ENCODE data around the gene KDSR. TPM values are rescaled to one million over a fixed set of nuclear protein-coding genes. Genes with fewer than 3 reads are reported as not detected.

The KDSR gene
- total RNA-seq, 1 donor from 2014 or later: 77.5 TPM

DNA sequence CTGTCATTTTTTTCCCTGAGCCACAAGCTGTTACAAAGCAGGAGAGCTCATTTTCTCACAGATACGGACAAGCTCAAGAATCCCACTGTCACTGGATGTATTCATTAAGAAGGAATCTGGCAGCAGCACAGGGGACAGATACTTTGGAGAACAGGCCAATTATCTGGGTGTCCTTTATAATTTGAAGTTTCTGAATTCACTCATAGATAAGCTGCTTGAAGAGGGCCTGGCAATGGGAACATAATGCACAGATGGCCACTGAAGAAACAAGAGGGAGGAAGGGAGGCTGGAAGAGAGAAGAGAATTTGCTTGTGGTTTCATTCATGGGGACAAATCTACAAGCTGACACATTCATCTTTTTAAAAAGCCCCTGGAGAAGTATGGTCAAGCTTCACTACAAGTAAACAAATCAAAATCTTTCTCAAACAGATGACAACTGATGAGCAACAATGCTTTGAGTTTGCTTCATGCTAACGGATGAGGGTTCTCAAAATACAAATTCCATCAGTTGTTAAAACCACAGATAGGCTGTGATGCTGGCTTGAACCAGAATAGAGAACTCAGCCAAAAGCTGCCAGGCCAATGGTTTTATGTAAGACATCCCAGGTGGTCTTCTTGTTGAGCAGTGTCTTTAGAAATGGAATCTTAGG, 59.3 kb downstream of the KDSR start:
- H3K27me3 ChIP-seq: no peaks in the 10 kb centered on the region
- TF ChIP-seq, protein P1, sequence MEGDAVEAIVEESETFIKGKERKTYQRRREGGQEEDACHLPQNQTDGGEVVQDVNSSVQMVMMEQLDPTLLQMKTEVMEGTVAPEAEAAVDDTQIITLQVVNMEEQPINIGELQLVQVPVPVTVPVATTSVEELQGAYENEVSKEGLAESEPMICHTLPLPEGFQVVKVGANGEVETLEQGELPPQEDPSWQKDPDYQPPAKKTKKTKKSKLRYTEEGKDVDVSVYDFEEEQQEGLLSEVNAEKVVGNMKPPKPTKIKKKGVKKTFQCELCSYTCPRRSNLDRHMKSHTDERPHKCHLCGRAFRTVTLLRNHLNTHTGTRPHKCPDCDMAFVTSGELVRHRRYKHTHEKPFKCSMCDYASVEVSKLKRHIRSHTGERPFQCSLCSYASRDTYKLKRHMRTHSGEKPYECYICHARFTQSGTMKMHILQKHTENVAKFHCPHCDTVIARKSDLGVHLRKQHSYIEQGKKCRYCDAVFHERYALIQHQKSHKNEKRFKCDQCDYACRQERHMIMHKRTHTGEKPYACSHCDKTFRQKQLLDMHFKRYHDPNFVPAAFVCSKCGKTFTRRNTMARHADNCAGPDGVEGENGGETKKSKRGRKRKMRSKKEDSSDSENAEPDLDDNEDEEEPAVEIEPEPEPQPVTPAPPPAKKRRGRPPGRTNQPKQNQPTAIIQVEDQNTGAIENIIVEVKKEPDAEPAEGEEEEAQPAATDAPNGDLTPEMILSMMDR (IDR thresholded peaks at IDR 0.05): no peak
- no peaks in the 10 kb centered on the region for H3K36me3 ChIP-seq
- H3K27ac ChIP-seq: no peak overlapping the region
- peaks cover 22% of the 10 kb centered on the region for H3K4me1 ChIP-seq
- no peak for ATAC-seq
- no peak for DNase-seq
- no peaks in the 10 kb centered on the region for H3K9me3 ChIP-seq
- intact Hi-C loops (cut with DNase I): no loop called here
- H3K4me3 ChIP-seq: no peak overlapping the region

DNA sequence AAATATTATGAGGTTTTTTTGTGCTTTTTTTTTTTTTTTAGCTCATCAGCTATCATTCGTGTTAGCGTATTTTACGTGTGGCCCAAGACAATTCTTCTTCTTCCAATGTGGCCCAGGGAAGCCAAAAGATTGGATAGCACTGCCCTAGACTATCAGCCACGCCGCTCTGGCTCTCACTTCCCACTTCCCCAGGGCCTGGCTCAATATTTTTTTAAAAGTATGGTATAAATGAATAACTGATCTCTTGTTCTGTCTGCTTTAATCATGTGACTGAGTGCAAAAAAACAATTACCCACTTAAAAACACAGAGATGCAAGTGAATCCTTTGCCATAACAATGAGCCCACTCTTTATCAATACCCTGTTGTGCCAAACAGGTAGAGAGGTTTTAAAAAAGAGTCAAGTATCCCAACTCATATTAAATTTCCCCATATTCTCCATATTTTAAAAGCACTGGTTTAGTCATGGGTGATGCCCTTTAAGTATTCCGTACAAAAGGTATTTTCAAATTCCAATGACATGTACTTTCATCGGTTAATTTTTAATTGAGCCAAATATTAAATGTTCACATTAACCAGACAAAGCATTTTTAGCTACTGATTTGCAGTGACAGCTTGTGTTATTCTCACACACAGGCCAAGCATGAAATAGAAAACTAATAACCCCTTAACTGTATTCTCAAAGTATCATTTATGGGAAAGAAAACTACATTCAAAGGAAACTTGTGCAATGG, 60.0 kb downstream of the KDSR start:
- intact Hi-C loops (cut with DNase I): no loop called here
- H3K4me3 ChIP-seq: no peak overlapping the region
- no peak overlapping the region for H3K27ac ChIP-seq
- H3K36me3 ChIP-seq: no peaks in the 10 kb centered on the region
- TF ChIP-seq, protein P1 (IDR thresholded peaks at IDR 0.05): no peak
- DNase-seq (no peak), ATAC-seq (no peak)
- no peaks in the 10 kb centered on the region for H3K9me3 ChIP-seq
- H3K27me3 ChIP-seq: no peaks in the 10 kb centered on the region
- peaks cover 29% of the 10 kb centered on the region for H3K4me1 ChIP-seq

DNA sequence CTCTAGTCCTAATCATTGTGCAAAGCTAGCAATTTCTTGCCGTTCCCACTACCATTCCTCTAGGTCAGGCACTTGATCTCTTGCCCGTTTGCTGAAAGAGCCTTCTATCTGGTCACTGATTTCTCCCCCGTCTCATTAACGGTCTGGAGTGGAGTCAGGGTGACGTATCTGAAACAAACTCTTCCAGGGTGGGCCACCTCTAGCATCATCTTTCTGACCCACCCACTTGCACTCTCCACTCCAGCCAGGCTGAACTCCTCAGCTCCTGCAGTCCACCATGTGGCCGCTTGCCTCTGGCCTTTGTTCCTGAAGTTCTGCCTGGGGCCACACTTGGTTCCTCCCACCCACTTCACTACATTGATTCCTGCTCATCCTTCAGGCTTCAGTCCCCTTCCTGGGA, 60.8 kb downstream of the KDSR start:
- intact Hi-C loops (cut with DNase I): no loop called here
- no peaks in the 10 kb centered on the region for H3K27me3 ChIP-seq
- no peak for ATAC-seq
- TF ChIP-seq, protein P1 (IDR thresholded peaks at IDR 0.05): no peak
- DNase-seq: no peak
- H3K4me1 ChIP-seq: peaks cover 34% of the 10 kb centered on the region
- H3K9me3 ChIP-seq: no peaks in the 10 kb centered on the region
- no peak overlapping the region for H3K4me3 ChIP-seq
- H3K27ac ChIP-seq: no peak overlapping the region
- no peaks in the 10 kb centered on the region for H3K36me3 ChIP-seq

DNA sequence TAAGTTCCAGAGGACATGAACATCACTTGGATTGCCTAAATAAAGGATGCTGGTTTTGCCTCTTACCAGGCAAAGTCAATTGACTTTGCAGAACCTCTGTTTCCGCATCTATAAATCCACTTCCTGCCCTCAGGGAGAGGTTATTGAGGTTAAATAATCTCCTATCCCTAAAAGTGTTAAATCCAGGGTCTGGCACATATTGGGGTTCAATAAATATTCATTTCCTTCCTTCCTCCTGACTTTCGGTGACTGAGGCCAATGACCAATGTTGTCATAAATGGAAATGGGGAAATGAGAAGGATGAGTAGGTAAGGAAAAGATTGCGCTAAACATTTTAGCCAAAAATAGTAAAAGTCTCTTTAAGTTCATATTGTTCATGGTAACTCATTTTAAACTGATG, 63.5 kb downstream of the KDSR start:
- DNase-seq (no peak), ATAC-seq (no peak)
- Histone ChIP-seq H3K36me3 (no peaks in the 10 kb centered on the region), H3K27me3 (no peaks in the 10 kb centered on the region), H3K4me1 (peaks cover 37% of the 10 kb centered on the region), H3K9me3 (no peaks in the 10 kb centered on the region), H3K27ac (no peak overlapping the region), H3K4me3 (no peak overlapping the region)
- intact Hi-C loops (cut with DNase I): no loop called here
- TF ChIP-seq, protein P1 (IDR thresholded peaks at IDR 0.05): no peak

DNA sequence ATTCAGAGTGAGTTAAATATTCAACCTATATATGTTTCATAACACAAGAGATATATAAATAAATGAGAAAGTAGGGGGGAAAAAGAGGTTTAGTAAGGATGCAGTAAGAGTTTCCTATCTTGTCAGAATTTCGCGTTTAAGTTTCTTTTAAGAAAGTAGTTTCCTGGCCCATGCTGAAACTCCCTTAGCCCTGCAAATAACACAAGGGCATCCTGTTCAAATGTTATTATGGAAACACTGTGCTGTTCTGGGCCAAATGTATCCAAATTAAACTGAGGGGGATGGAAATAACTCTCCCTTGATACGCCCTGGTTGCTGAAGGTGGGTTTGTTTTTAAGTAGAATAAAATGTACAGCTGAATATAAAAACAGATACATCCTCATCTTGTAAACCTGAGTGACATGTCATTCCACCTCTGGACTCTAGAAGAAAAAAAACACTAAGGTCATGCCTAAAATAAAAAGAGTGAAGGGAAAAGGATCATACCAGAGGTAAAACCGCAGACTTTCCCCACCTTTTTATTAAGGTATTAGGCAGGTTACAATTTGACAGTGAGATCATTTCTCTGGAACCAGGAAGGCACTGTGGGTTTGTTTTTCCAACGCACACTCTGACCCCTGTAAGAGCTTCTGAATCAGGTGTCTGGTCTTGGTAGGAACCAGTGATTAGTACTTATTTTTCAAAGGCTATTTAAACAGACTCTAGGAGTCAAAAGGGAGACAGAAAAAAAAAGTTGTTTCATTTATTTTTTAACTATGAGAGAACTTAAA, 64.2 kb downstream of the KDSR start:
- no peak overlapping the region for H3K27ac ChIP-seq
- H3K9me3 ChIP-seq: no peaks in the 10 kb centered on the region
- H3K4me1 ChIP-seq: peaks cover 37% of the 10 kb centered on the region
- H3K27me3 ChIP-seq: no peaks in the 10 kb centered on the region
- DNase-seq: no peak
- H3K36me3 ChIP-seq: no peaks in the 10 kb centered on the region
- no peak for ATAC-seq
- TF ChIP-seq, protein P1 (IDR thresholded peaks at IDR 0.05): no peak
- intact Hi-C loops (cut with DNase I): no loop called here
- H3K4me3 ChIP-seq: no peak overlapping the region

Data from upper lobe of right lung (tissue), 1 donor.